M059J (cell line): ENCODE data around the gene SPDYE2. TPM values are rescaled to one million over a fixed set of nuclear protein-coding genes. Genes with fewer than 3 reads are reported as not detected.
A peak's percentile ranks its signal among the peaks of the same experiment; 100 is the strongest.
"Not testable (repeated sequence)": the region's sequence is repeated elsewhere in the genome, so short reads cannot be mapped to it uniquely, and the experiment has no call there.

Source experiments
- DNase-seq: peaks from one replicate; pipeline ENCODE4 v3.0.0-alpha.2; 2012; ENCODE audit warnings: low read depth
- total RNA-seq: library from RNA; depleted of rRNA; stranded (reverse); fragments of >200 nt; shearing (Covaris generic); gene quantifications from 2 replicates; pipeline ENCODE4 v1.2.3, GENCODE V29; 2014

SPDYE2 gene
- total RNA-seq, 1 experiment from 2014 or later = not detected

GRCh38 chr7:102540604-102541003 is 10.4 kb upstream of the SPDYE2 start:
- not testable (repeated sequence) for DNase-seq

- not testable (repeated sequence) for DNase-seq
Measured at GRCh38 chr7:102542083-102542482, 8.9 kb upstream of the SPDYE2 start.

GRCh38 chr7:102542771-102543170 is 8.3 kb upstream of the SPDYE2 start:
- not testable (repeated sequence) for DNase-seq

GRCh38 chr7:102543596-102543995 is 7.4 kb upstream of the SPDYE2 start, which contains the start of gene UPK3BL2:
Gene UPK3BL2, minus strand, starts transcription at chr7:102543696. Its CDS starts 60 bp downstream, at chr7:102543636.
- not testable (repeated sequence) for DNase-seq

GRCh38 chr7:102544372-102544771 is 6.7 kb upstream of the SPDYE2 start:
- DNase-seq = not testable (repeated sequence)

- DNase-seq = not testable (repeated sequence)
Measured at GRCh38 chr7:102545288-102545687, 5.7 kb upstream of the SPDYE2 start.

- not testable (repeated sequence) for DNase-seq
Measured at GRCh38 chr7:102546353-102546752, 4.7 kb upstream of the SPDYE2 start.

GRCh38 chr7:102568620-102569019 is 17.6 kb downstream of the SPDYE2 start:
- not testable (repeated sequence) for DNase-seq

- peak; percentile 69 for DNase-seq
Measured at GRCh38 chr7:102572261-102573239, 21.5 kb downstream of the SPDYE2 start, which contains the start of gene POLR2J3. Gene POLR2J3, minus strand, starts transcription at chr7:102572583. Its CDS starts 62 bp downstream, at chr7:102572521.

GRCh38 chr7:102574607-102575006 is 23.6 kb downstream of the SPDYE2 start:
- DNase-seq = not testable (repeated sequence)

- not testable (repeated sequence) for DNase-seq
Measured at GRCh38 chr7:102576363-102576762, 25.3 kb downstream of the SPDYE2 start.

GRCh38 chr7:102577315-102578240 is 26.6 kb downstream of the SPDYE2 start:
- DNase-seq = not testable (repeated sequence)

- not testable (repeated sequence) for DNase-seq
Measured at GRCh38 chr7:102578486-102578885, 27.5 kb downstream of the SPDYE2 start.

- not testable (repeated sequence) for DNase-seq
Measured at GRCh38 chr7:102581722-102582121, 30.7 kb downstream of the SPDYE2 start.

GRCh38 chr7:102583495-102583894 is 32.5 kb downstream of the SPDYE2 start:
- DNase-seq = not testable (repeated sequence)

GRCh38 chr7:102589857-102590256 is 38.8 kb downstream of the SPDYE2 start:
- DNase-seq = not testable (repeated sequence)

- not testable (repeated sequence) for DNase-seq
Measured at GRCh38 chr7:102592477-102593019, 41.5 kb downstream of the SPDYE2 start.

GRCh38 chr7:102593637-102594334 is 42.8 kb downstream of the SPDYE2 start:
- DNase-seq = not testable (repeated sequence)

GRCh38 chr7:102596036-102596435 is 45.0 kb downstream of the SPDYE2 start:
- DNase-seq = not testable (repeated sequence)

- DNase-seq = not testable (repeated sequence)
Measured at GRCh38 chr7:102599699-102600098, 48.7 kb downstream of the SPDYE2 start.

GRCh38 chr7:102602317-102602716 is 51.3 kb downstream of the SPDYE2 start:
- DNase-seq = not testable (repeated sequence)
